ENCODE results near the gene PGBD5.

Gene PGBD5

DNA sequence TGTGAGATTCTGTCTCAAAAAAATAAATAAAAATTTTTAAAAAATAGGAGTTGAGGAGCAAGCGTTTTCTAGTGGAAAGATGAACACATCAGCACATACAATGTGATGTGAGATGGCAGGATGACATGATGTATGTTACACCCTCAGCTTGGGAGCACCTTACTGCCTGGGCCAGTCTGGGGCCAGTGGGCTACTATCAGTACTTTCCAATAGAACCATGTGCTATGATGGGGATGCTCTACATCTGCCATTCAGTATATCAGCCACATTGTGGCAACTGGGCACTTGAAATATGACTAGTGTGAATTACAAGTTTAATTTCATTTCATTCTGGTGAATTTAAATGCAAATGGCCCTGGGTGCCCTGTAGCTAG, 156.0 kb downstream of the PGBD5 start:
- H3K27me3 ChIP-seq (replicated peaks; ENCODE audit: control insufficient read depth, insufficient read depth, low read length, poor library complexity, severe bottlenecking) = no peaks in the 10 kb centered on the region
- peaks cover 15% of the 10 kb centered on the region for H3K36me3 ChIP-seq (ENCODE audit: control insufficient read depth, insufficient read depth, low read length)
- no peak overlapping the region for H3K4me3 ChIP-seq (ENCODE audit: insufficient read depth, low read depth, low read length, poor library complexity, severe bottlenecking)
- H3K27ac ChIP-seq (ENCODE audit: insufficient read depth, low read length, poor library complexity, severe bottlenecking) = no peak overlapping the region
- DNase-seq = no peak
- peaks cover 7% of the 10 kb centered on the region for H3K4me1 ChIP-seq (ENCODE audit: control insufficient read depth, insufficient read depth, low read length, poor library complexity, severe bottlenecking)
- H3K9me3 ChIP-seq (ENCODE audit: control insufficient read depth, low read length) = no peaks in the 10 kb centered on the region

- Histone ChIP-seq H3K27ac (ENCODE audit: insufficient read depth, low read length, poor library complexity, severe bottlenecking) (no peak overlapping the region), H3K9me3 (ENCODE audit: control insufficient read depth, low read length) (no peaks in the 10 kb centered on the region), H3K27me3 (replicated peaks; ENCODE audit: control insufficient read depth, insufficient read depth, low read length, poor library complexity, severe bottlenecking) (no peaks in the 10 kb centered on the region), H3K36me3 (ENCODE audit: control insufficient read depth, insufficient read depth, low read length) (peaks cover 22% of the 10 kb centered on the region), H3K4me1 (ENCODE audit: control insufficient read depth, insufficient read depth, low read length, poor library complexity, severe bottlenecking) (peaks cover 7% of the 10 kb centered on the region), H3K4me3 (ENCODE audit: insufficient read depth, low read depth, low read length, poor library complexity, severe bottlenecking) (no peak overlapping the region)
- no peak for DNase-seq
These were observed 157.6 kb downstream of the PGBD5 start for GRCh38 chr1:230268371-230269170.

- peaks cover 33% of the 10 kb centered on the region for H3K36me3 ChIP-seq (ENCODE audit: control insufficient read depth, insufficient read depth, low read length)
- H3K27ac ChIP-seq (ENCODE audit: insufficient read depth, low read length, poor library complexity, severe bottlenecking) = no peak overlapping the region
- no peak overlapping the region for H3K4me3 ChIP-seq (ENCODE audit: insufficient read depth, low read depth, low read length, poor library complexity, severe bottlenecking)
- H3K27me3 ChIP-seq (replicated peaks; ENCODE audit: control insufficient read depth, insufficient read depth, low read length, poor library complexity, severe bottlenecking) = no peaks in the 10 kb centered on the region
- H3K9me3 ChIP-seq (ENCODE audit: control insufficient read depth, low read length) = no peaks in the 10 kb centered on the region
- no peak for DNase-seq
- H3K4me1 ChIP-seq (ENCODE audit: control insufficient read depth, insufficient read depth, low read length, poor library complexity, severe bottlenecking) = peaks cover 7% of the 10 kb centered on the region
These were observed 158.6 kb downstream of the PGBD5 start for GRCh38 chr1:230267338-230268065.

GRCh38 chr1:230266456-230266855, 159.7 kb downstream of the PGBD5 start:
- Histone ChIP-seq H3K27ac (ENCODE audit: insufficient read depth, low read length, poor library complexity, severe bottlenecking) (no peak overlapping the region), H3K27me3 (replicated peaks; ENCODE audit: control insufficient read depth, insufficient read depth, low read length, poor library complexity, severe bottlenecking) (no peaks in the 10 kb centered on the region), H3K4me3 (ENCODE audit: insufficient read depth, low read depth, low read length, poor library complexity, severe bottlenecking) (no peak overlapping the region), H3K36me3 (ENCODE audit: control insufficient read depth, insufficient read depth, low read length) (peaks cover 34% of the 10 kb centered on the region), H3K9me3 (ENCODE audit: control insufficient read depth, low read length) (no peaks in the 10 kb centered on the region), H3K4me1 (ENCODE audit: control insufficient read depth, insufficient read depth, low read length, poor library complexity, severe bottlenecking) (peaks cover 7% of the 10 kb centered on the region)
- DNase-seq = no peak

- Histone ChIP-seq H3K4me1 (ENCODE audit: control insufficient read depth, insufficient read depth, low read length, poor library complexity, severe bottlenecking) (peaks cover 6% of the 10 kb centered on the region), H3K27ac (ENCODE audit: insufficient read depth, low read length, poor library complexity, severe bottlenecking) (no peak overlapping the region), H3K27me3 (replicated peaks; ENCODE audit: control insufficient read depth, insufficient read depth, low read length, poor library complexity, severe bottlenecking) (no peaks in the 10 kb centered on the region), H3K36me3 (ENCODE audit: control insufficient read depth, insufficient read depth, low read length) (peaks cover 34% of the 10 kb centered on the region), H3K4me3 (ENCODE audit: insufficient read depth, low read depth, low read length, poor library complexity, severe bottlenecking) (no peak overlapping the region), H3K9me3 (ENCODE audit: control insufficient read depth, low read length) (no peaks in the 10 kb centered on the region)
- DNase-seq = no peak
These were observed 160.7 kb downstream of the PGBD5 start for GRCh38 chr1:230265200-230266115.

Measured in effector memory CD4-positive, alpha-beta T cell (primary cell).